K562 (cell line): ENCODE measurements around the gene LCTL. TPM values are rescaled to one million over a fixed set of nuclear protein-coding genes. Genes with fewer than 3 reads are reported as not detected.
A peak's percentile ranks its signal among the peaks of the same experiment; 100 is the strongest.

ENCODE experiments used
- CEBPB ChIP-seq: fragments of 450-650 bp; IDR thresholded peaks from 2 replicates; pipeline ENCODE4 v1.6.1; 2016; ENCODE audit warnings: missing genetic modification characterization, missing compliant biosample characterization
- CREB1 ChIP-seq, 2 experiments: sonication (generic) in 1 of 2; formaldehyde crosslinking in 1 of 2; IDR thresholded peaks; 2 replicates each; pipeline versions ENCODE4 v1.6.1 to v1.8.0; 2012 to 2022; ENCODE audit warnings: inconsistent platforms in 1 of 2, mild to moderate bottlenecking in 1 of 2, missing genetic modification reagents in 1 of 2, moderate library complexity in 1 of 2
- HDAC8 ChIP-seq: fragments of 450-650 bp; IDR thresholded peaks from 2 replicates; pipeline ENCODE4 v1.6.1; 2016; ENCODE audit warnings: mild to moderate bottlenecking, missing genetic modification characterization, moderate library complexity, missing compliant biosample characterization
- HNRNPL ChIP-seq: fragments of 200-400 bp; formaldehyde crosslinking; IDR thresholded peaks from 2 replicates; pipeline ENCODE4 v1.6.1; 2017; ENCODE audit warnings: low read depth, mild to moderate bottlenecking, low read length
- ILK ChIP-seq: fragments of 450-650 bp; IDR thresholded peaks from 2 replicates; pipeline ENCODE4 v1.6.1; 2016; ENCODE audit warnings: missing genetic modification characterization, low read depth, mild to moderate bottlenecking, missing compliant biosample characterization, moderate library complexity, borderline replicate concordance
- KAT8 ChIP-seq: fragments of 450-650 bp; IDR thresholded peaks from 2 replicates; pipeline ENCODE4 v1.6.1; 2016; ENCODE audit warnings: low read depth, mild to moderate bottlenecking
- MEF2A ChIP-seq: IDR thresholded peaks from 2 replicates; pipeline ENCODE4 v1.6.1; 2011; ENCODE audit warnings: low read depth, mild to moderate bottlenecking, low read length, moderate library complexity; ENCODE audit not compliant: control insufficient read depth
- MYNN ChIP-seq, 2 experiments: sonication (generic); formaldehyde crosslinking in 1 of 2; IDR thresholded peaks; 2 replicates each; pipeline versions ENCODE4 v1.5.0 to v1.6.1; 2016 to 2020; ENCODE audit warnings: antibody characterized with exemption in 1 of 2, missing genetic modification reagents in 1 of 2
- NR2C2 ChIP-seq, 2 experiments: fragments of 200-800 bp in 1 of 2; sonication (Bioruptor generic) in 1 of 2; sonication (generic) in 1 of 2; formaldehyde crosslinking in 1 of 2; IDR thresholded peaks; 2 replicates each; pipeline versions ENCODE4 v1.6.1 to v1.8.0; 2016 to 2022; ENCODE audit warnings: mild to moderate bottlenecking in 1 of 2, missing compliant biosample characterization in 1 of 2, missing genetic modification characterization in 1 of 2, missing genetic modification reagents in 1 of 2
- PHF20 ChIP-seq: fragments of 450-650 bp; IDR thresholded peaks from 2 replicates; pipeline ENCODE4 v1.6.1; 2018; ENCODE audit not compliant: partially characterized antibody
- RAD21 ChIP-seq, 2 experiments: fragments of 250-450 bp in 1 of 2; fragments of 450-650 bp in 1 of 2; sonication (Bioruptor Pico) in 1 of 2; formaldehyde crosslinking in 1 of 2; IDR thresholded peaks in 1 of 2; conservative IDR thresholded peaks in 1 of 2; 2 replicates each; pipeline versions ENCODE4 v1.4.0 to v1.8.0; 2020 to 2022; ENCODE audit warnings: mild to moderate bottlenecking in 2 of 2, moderate library complexity in 1 of 2
- SAP30 ChIP-seq: fragments of 200-600 bp; sonication (generic); IDR thresholded peaks from 2 replicates; pipeline ENCODE4 v1.6.1; 2012; ENCODE audit warnings: borderline replicate concordance, low read depth, mild to moderate bottlenecking, moderate library complexity, low read length, control low read depth, inconsistent platforms; ENCODE audit not compliant: insufficient read depth, poor library complexity, severe bottlenecking
- ZNF655 ChIP-seq: fragments of 250-450 bp; sonication (Bioruptor Pico); IDR thresholded peaks from 2 replicates; pipeline ENCODE4 v1.5.0; 2021
- polyA plus RNA-seq, 8 experiments: library from polyadenylated mRNA; depleted of rRNA in 4 of 8; stranded (reverse) in 5 of 8; unstranded in 3 of 8; fragments of >200 nt; fragmentation: Nextera tagmentation in 2 of 8; fragmentation: Illumina TruSeq in 1 of 8; extraction: Ambion mirVana in 2 of 8; extraction: Trizol in 1 of 8; gene quantifications; 2 replicates each; pipeline versions ENCODE4 v1.2.1 to v1.2.3, GENCODE V29; 2011 to 2014; ENCODE audit warnings: inconsistent platforms in 1 of 8, missing spikeins in 1 of 8
- total RNA-seq, 7 experiments: library from RNA; depleted of rRNA in 6 of 7; stranded (reverse); fragments of >200 nt in 6 of 7; fragmentation: Illumina TruSeq in 2 of 7; extraction: Trizol in 2 of 7; gene quantifications; 2 replicates each; pipeline versions ENCODE4 v1.2.1 to v1.2.3, GENCODE V29; 2011 to 2021; ENCODE audit warnings: low replicate concordance in 1 of 7
- TF ChIP-seq, protein P1 (sequence below): fragments of 450-650 bp; IDR thresholded peaks from 2 replicates; pipeline ENCODE4 v1.6.1; 2016; ENCODE audit warnings: mild to moderate bottlenecking, moderate library complexity

Gene LCTL
- total and polyA plus RNA-seq, 9 of the 15 experiments (the other 6 are each of a cell fraction or from before 2014, with no cell fraction given): 0.08 to 0.31 (median 0.17) TPM; not detected in 6

GRCh38 chr15:66581972-66582537, 16.3 kb upstream of the LCTL start (continued):
- TF ChIP-seq, protein P1, sequence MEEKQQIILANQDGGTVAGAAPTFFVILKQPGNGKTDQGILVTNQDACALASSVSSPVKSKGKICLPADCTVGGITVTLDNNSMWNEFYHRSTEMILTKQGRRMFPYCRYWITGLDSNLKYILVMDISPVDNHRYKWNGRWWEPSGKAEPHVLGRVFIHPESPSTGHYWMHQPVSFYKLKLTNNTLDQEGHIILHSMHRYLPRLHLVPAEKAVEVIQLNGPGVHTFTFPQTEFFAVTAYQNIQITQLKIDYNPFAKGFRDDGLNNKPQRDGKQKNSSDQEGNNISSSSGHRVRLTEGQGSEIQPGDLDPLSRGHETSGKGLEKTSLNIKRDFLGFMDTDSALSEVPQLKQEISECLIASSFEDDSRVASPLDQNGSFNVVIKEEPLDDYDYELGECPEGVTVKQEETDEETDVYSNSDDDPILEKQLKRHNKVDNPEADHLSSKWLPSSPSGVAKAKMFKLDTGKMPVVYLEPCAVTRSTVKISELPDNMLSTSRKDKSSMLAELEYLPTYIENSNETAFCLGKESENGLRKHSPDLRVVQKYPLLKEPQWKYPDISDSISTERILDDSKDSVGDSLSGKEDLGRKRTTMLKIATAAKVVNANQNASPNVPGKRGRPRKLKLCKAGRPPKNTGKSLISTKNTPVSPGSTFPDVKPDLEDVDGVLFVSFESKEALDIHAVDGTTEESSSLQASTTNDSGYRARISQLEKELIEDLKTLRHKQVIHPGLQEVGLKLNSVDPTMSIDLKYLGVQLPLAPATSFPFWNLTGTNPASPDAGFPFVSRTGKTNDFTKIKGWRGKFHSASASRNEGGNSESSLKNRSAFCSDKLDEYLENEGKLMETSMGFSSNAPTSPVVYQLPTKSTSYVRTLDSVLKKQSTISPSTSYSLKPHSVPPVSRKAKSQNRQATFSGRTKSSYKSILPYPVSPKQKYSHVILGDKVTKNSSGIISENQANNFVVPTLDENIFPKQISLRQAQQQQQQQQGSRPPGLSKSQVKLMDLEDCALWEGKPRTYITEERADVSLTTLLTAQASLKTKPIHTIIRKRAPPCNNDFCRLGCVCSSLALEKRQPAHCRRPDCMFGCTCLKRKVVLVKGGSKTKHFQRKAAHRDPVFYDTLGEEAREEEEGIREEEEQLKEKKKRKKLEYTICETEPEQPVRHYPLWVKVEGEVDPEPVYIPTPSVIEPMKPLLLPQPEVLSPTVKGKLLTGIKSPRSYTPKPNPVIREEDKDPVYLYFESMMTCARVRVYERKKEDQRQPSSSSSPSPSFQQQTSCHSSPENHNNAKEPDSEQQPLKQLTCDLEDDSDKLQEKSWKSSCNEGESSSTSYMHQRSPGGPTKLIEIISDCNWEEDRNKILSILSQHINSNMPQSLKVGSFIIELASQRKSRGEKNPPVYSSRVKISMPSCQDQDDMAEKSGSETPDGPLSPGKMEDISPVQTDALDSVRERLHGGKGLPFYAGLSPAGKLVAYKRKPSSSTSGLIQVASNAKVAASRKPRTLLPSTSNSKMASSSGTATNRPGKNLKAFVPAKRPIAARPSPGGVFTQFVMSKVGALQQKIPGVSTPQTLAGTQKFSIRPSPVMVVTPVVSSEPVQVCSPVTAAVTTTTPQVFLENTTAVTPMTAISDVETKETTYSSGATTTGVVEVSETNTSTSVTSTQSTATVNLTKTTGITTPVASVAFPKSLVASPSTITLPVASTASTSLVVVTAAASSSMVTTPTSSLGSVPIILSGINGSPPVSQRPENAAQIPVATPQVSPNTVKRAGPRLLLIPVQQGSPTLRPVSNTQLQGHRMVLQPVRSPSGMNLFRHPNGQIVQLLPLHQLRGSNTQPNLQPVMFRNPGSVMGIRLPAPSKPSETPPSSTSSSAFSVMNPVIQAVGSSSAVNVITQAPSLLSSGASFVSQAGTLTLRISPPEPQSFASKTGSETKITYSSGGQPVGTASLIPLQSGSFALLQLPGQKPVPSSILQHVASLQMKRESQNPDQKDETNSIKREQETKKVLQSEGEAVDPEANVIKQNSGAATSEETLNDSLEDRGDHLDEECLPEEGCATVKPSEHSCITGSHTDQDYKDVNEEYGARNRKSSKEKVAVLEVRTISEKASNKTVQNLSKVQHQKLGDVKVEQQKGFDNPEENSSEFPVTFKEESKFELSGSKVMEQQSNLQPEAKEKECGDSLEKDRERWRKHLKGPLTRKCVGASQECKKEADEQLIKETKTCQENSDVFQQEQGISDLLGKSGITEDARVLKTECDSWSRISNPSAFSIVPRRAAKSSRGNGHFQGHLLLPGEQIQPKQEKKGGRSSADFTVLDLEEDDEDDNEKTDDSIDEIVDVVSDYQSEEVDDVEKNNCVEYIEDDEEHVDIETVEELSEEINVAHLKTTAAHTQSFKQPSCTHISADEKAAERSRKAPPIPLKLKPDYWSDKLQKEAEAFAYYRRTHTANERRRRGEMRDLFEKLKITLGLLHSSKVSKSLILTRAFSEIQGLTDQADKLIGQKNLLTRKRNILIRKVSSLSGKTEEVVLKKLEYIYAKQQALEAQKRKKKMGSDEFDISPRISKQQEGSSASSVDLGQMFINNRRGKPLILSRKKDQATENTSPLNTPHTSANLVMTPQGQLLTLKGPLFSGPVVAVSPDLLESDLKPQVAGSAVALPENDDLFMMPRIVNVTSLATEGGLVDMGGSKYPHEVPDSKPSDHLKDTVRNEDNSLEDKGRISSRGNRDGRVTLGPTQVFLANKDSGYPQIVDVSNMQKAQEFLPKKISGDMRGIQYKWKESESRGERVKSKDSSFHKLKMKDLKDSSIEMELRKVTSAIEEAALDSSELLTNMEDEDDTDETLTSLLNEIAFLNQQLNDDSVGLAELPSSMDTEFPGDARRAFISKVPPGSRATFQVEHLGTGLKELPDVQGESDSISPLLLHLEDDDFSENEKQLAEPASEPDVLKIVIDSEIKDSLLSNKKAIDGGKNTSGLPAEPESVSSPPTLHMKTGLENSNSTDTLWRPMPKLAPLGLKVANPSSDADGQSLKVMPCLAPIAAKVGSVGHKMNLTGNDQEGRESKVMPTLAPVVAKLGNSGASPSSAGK: 0 out of 2 replicates have a peak, but pooled peaks have one; percentile 21
- TF ChIP-seq SAP30 (peak; percentile 75), CREB1 (IDR thresholded peaks at IDR 0.05) (no peak), CREB1 (CRISPR knock-in tag; IDR thresholded peaks at IDR 0.05) (no peak), KAT8 (no peak), NR2C2 (CRISPR knock-in tag; IDR thresholded peaks at IDR 0.05) (no peak), NR2C2 (tag; IDR thresholded peaks at IDR 0.05) (peak; percentile 30), HNRNPL (no peak), CEBPB (peak; percentile 93), RAD21 (CRISPR knock-in tag; conservative IDR thresholded peaks at IDR 0.05 in 1 of 2, IDR thresholded peaks at IDR 0.05 in 1 of 2) (no peak), PHF20 (peak; percentile 83), ZNF655 (no peak), MYNN (IDR thresholded peaks at IDR 0.05) (no peak), MYNN (CRISPR knock-in tag; IDR thresholded peaks at IDR 0.05) (no peak), MEF2A (no peak), HDAC8 (tag) (no peak), ILK (tag) (no peak)
